KG1 (cell line): ENCODE data around the gene KLK1.

Source experiments
- DNase-seq: peaks from one replicate; lab custom pipeline; 2025; lab: John Stamatoyannopoulos, UW

Gene KLK1

GRCh38 chr19:50823389-50824042 is at the start of gene KLK1:
KLK1 (minus strand) TSS chr19:50823787; CDS start chr19:50823748, 39 bp downstream.
- DNase-seq, result no peak

- no peak for DNase-seq
Observed at GRCh38 chr19:50873056-50873455, 49.5 kb upstream of the KLK1 start, which contains the start of gene KLK2. KLK2 (plus strand) TSS chr19:50873439; CDS start chr19:50873474, 35 bp downstream.

- DNase-seq, result no peak
Observed at GRCh38 chr19:50870417-50871089, 47.0 kb upstream of the KLK1 start.

- DNase-seq, result no peak
Observed at GRCh38 chr19:50869479-50869878, 45.9 kb upstream of the KLK1 start.

GRCh38 chr19:50861496-50862286 is 38.1 kb upstream of the KLK1 start:
- DNase-seq, result no peak

GRCh38 chr19:50861010-50861409 is 37.4 kb upstream of the KLK1 start:
- DNase-seq, result no peak

- DNase-seq, result no peak
Observed at GRCh38 chr19:50859849-50860248, 36.3 kb upstream of the KLK1 start.

- no peak for DNase-seq
Observed at GRCh38 chr19:50858886-50859285, 35.3 kb upstream of the KLK1 start.

- DNase-seq, result no peak
Observed at GRCh38 chr19:50857366-50857765, 33.8 kb upstream of the KLK1 start.

GRCh38 chr19:50854636-50855410 is 31.2 kb upstream of the KLK1 start, which contains the start of gene KLK3:
KLK3 (plus strand) TSS chr19:50854915; CDS start chr19:50854956, 41 bp downstream.
- no peak for DNase-seq

- DNase-seq, result no peak
Observed at GRCh38 chr19:50851620-50852019, 28.0 kb upstream of the KLK1 start.

- DNase-seq, result no peak
Observed at GRCh38 chr19:50850738-50851137, 27.2 kb upstream of the KLK1 start.

- no peak for DNase-seq
Observed at GRCh38 chr19:50844296-50844935, 20.8 kb upstream of the KLK1 start.

GRCh38 chr19:50843701-50844221 is 20.2 kb upstream of the KLK1 start:
- no peak for DNase-seq

GRCh38 chr19:50843205-50843604 is 19.6 kb upstream of the KLK1 start:
- DNase-seq, result no peak

GRCh38 chr19:50842130-50842529 is 18.5 kb upstream of the KLK1 start:
- DNase-seq, result no peak

- DNase-seq, result no peak
Observed at GRCh38 chr19:50839712-50840655, 16.4 kb upstream of the KLK1 start.

GRCh38 chr19:50838239-50838638 is 14.7 kb upstream of the KLK1 start:
- no peak for DNase-seq

GRCh38 chr19:50837300-50837699 is 13.7 kb upstream of the KLK1 start:
- DNase-seq, result no peak
